Activated naive CD8-positive, alpha-beta T cell (primary cell): ENCODE measurements around the gene SLC35E1.

Source experiments
- H3K27ac Mint-ChIP-seq: one replicate; pipeline ENCODE4 v1.8.0; 2021; ENCODE audit warnings: mixed read lengths
- H3K27me3 Mint-ChIP-seq: one replicate; pipeline ENCODE4 v1.8.0; 2021; ENCODE audit warnings: mixed read lengths
- H3K36me3 Mint-ChIP-seq: one replicate; pipeline ENCODE4 v1.8.0; 2021; ENCODE audit warnings: mixed read lengths
- H3K4me1 Mint-ChIP-seq: one replicate; pipeline ENCODE4 v1.8.0; 2021; ENCODE audit warnings: low read depth, mixed read lengths
- H3K4me3 Mint-ChIP-seq: one replicate; pipeline ENCODE4 v1.8.0; 2021; ENCODE audit warnings: mild to moderate bottlenecking, mixed read lengths
- H3K9me3 Mint-ChIP-seq: one replicate; pipeline ENCODE4 v1.8.0; 2021; ENCODE audit warnings: low read depth, mixed read lengths

The SLC35E1 gene

GRCh38 chr19:16577531-16577985 lies 5.3 kb upstream of the SLC35E1 start:
- H3K36me3 Mint-ChIP-seq = no peaks in the 10 kb centered on the region
- H3K27me3 Mint-ChIP-seq = no peaks in the 10 kb centered on the region
- no peak overlapping the region for H3K27ac Mint-ChIP-seq
- no peak overlapping the region for H3K4me3 Mint-ChIP-seq
- H3K4me1 Mint-ChIP-seq = peaks cover 50% of the 10 kb centered on the region
- H3K9me3 Mint-ChIP-seq = no peaks in the 10 kb centered on the region

- no peaks in the 10 kb centered on the region for H3K9me3 Mint-ChIP-seq
- H3K4me3 Mint-ChIP-seq = no peak overlapping the region
- no peaks in the 10 kb centered on the region for H3K36me3 Mint-ChIP-seq
- H3K27me3 Mint-ChIP-seq = no peaks in the 10 kb centered on the region
- no peak overlapping the region for H3K27ac Mint-ChIP-seq
- H3K4me1 Mint-ChIP-seq = peaks cover 48% of the 10 kb centered on the region
These were observed 4.7 kb upstream of the SLC35E1 start for GRCh38 chr19:16576690-16577530.

- H3K36me3 Mint-ChIP-seq = no peaks in the 10 kb centered on the region
- H3K9me3 Mint-ChIP-seq = no peaks in the 10 kb centered on the region
- H3K4me1 Mint-ChIP-seq = peaks cover 46% of the 10 kb centered on the region
- no peak overlapping the region for H3K4me3 Mint-ChIP-seq
- H3K27me3 Mint-ChIP-seq = no peaks in the 10 kb centered on the region
- H3K27ac Mint-ChIP-seq = peak overlapping the region; percentile 6
These were observed 3.9 kb upstream of the SLC35E1 start for GRCh38 chr19:16575861-16576689.

- peak overlapping the region; percentile 64 for H3K27ac Mint-ChIP-seq
- peaks cover 52% of the 10 kb centered on the region for H3K4me1 Mint-ChIP-seq
- H3K4me3 Mint-ChIP-seq = peak overlapping the region; percentile 98
- H3K27me3 Mint-ChIP-seq = no peaks in the 10 kb centered on the region
- H3K36me3 Mint-ChIP-seq = no peaks in the 10 kb centered on the region
- no peaks in the 10 kb centered on the region for H3K9me3 Mint-ChIP-seq
These were observed 3.1 kb upstream of the SLC35E1 start for GRCh38 chr19:16575282-16575681.

GRCh38 chr19:16573925-16574324 lies 1.7 kb upstream of the SLC35E1 start:
- H3K36me3 Mint-ChIP-seq = no peaks in the 10 kb centered on the region
- H3K27me3 Mint-ChIP-seq = no peaks in the 10 kb centered on the region
- no peaks in the 10 kb centered on the region for H3K9me3 Mint-ChIP-seq
- peaks cover 54% of the 10 kb centered on the region for H3K4me1 Mint-ChIP-seq
- peak overlapping the region; percentile 98 for H3K4me3 Mint-ChIP-seq
- H3K27ac Mint-ChIP-seq = peak overlapping the region; percentile 97

- peak overlapping the region; percentile 98 for H3K4me3 Mint-ChIP-seq
These were observed 1.1 kb upstream of the SLC35E1 start for GRCh38 chr19:16573296-16573695.

GRCh38 chr19:16571822-16572331 lies 338 bp downstream of the SLC35E1 start:
- no peaks in the 10 kb centered on the region for H3K9me3 Mint-ChIP-seq
- peak overlapping the region; percentile 89 for H3K4me3 Mint-ChIP-seq
- H3K36me3 Mint-ChIP-seq = peaks cover under 1% of the 10 kb centered on the region
- peaks cover 52% of the 10 kb centered on the region for H3K4me1 Mint-ChIP-seq
- H3K27ac Mint-ChIP-seq = peak overlapping the region; percentile 50
- H3K27me3 Mint-ChIP-seq = no peaks in the 10 kb centered on the region

More at GRCh38 chr19:16573296-16573695, 1.1 kb upstream of the SLC35E1 start:
- no peaks in the 10 kb centered on the region for H3K36me3 Mint-ChIP-seq
- no peaks in the 10 kb centered on the region for H3K27me3 Mint-ChIP-seq
- peaks cover 51% of the 10 kb centered on the region for H3K4me1 Mint-ChIP-seq
- peak overlapping the region; percentile 97 for H3K27ac Mint-ChIP-seq
- no peaks in the 10 kb centered on the region for H3K9me3 Mint-ChIP-seq

GRCh38 chr19:16571283-16571682 lies 932 bp downstream of the SLC35E1 start:
- Mint-ChIP-seq H3K4me3 (peak overlapping the region; percentile 89), H3K27me3 (no peaks in the 10 kb centered on the region), H3K36me3 (peaks cover 6% of the 10 kb centered on the region), H3K4me1 (peaks cover 56% of the 10 kb centered on the region), H3K9me3 (no peaks in the 10 kb centered on the region), H3K27ac (peak overlapping the region; percentile 50)

- H3K9me3 Mint-ChIP-seq = no peaks in the 10 kb centered on the region
- peaks cover 52% of the 10 kb centered on the region for H3K4me1 Mint-ChIP-seq
- no peaks in the 10 kb centered on the region for H3K27me3 Mint-ChIP-seq
- H3K36me3 Mint-ChIP-seq = peaks cover 8% of the 10 kb centered on the region
- H3K27ac Mint-ChIP-seq = no peak overlapping the region
- H3K4me3 Mint-ChIP-seq = peak overlapping the region; percentile 89
These were observed 2.5 kb downstream of the SLC35E1 start for GRCh38 chr19:16569609-16570320.

- H3K4me3 Mint-ChIP-seq = peak overlapping the region; percentile 82
- H3K27ac Mint-ChIP-seq = peak overlapping the region; percentile 93
- no peaks in the 10 kb centered on the region for H3K27me3 Mint-ChIP-seq
These were observed 5.5 kb downstream of the SLC35E1 start for GRCh38 chr19:16566702-16567101.

GRCh38 chr19:16566161-16566560 lies 6.1 kb downstream of the SLC35E1 start:
- H3K27me3 Mint-ChIP-seq = no peaks in the 10 kb centered on the region
- peaks cover 16% of the 10 kb centered on the region for H3K36me3 Mint-ChIP-seq
- no peaks in the 10 kb centered on the region for H3K9me3 Mint-ChIP-seq
- H3K4me3 Mint-ChIP-seq = peak overlapping the region; percentile 82
- peak overlapping the region; percentile 93 for H3K27ac Mint-ChIP-seq
- H3K4me1 Mint-ChIP-seq = peaks cover 36% of the 10 kb centered on the region

More at GRCh38 chr19:16566702-16567101, 5.5 kb downstream of the SLC35E1 start:
- H3K9me3 Mint-ChIP-seq = no peaks in the 10 kb centered on the region
- H3K36me3 Mint-ChIP-seq = peaks cover 16% of the 10 kb centered on the region
- H3K4me1 Mint-ChIP-seq = peaks cover 40% of the 10 kb centered on the region

GRCh38 chr19:16564842-16565241 lies 7.4 kb downstream of the SLC35E1 start:
- peak overlapping the region; percentile 75 for H3K27ac Mint-ChIP-seq
- H3K27me3 Mint-ChIP-seq = no peaks in the 10 kb centered on the region
- no peaks in the 10 kb centered on the region for H3K9me3 Mint-ChIP-seq
- H3K36me3 Mint-ChIP-seq = peaks cover 16% of the 10 kb centered on the region
- H3K4me1 Mint-ChIP-seq = peaks cover 25% of the 10 kb centered on the region
- peak overlapping the region; percentile 55 for H3K4me3 Mint-ChIP-seq

GRCh38 chr19:16562608-16563025 lies 9.6 kb downstream of the SLC35E1 start:
- Mint-ChIP-seq H3K9me3 (no peaks in the 10 kb centered on the region), H3K4me3 (no peak overlapping the region), H3K27me3 (no peaks in the 10 kb centered on the region), H3K36me3 (peaks cover 18% of the 10 kb centered on the region), H3K27ac (no peak overlapping the region), H3K4me1 (peaks cover 20% of the 10 kb centered on the region)

- Mint-ChIP-seq H3K27me3 (no peaks in the 10 kb centered on the region), H3K27ac (no peak overlapping the region), H3K4me3 (no peak overlapping the region), H3K9me3 (no peaks in the 10 kb centered on the region), H3K4me1 (peaks cover 13% of the 10 kb centered on the region), H3K36me3 (peaks cover 13% of the 10 kb centered on the region)
These were observed 10.8 kb downstream of the SLC35E1 start for GRCh38 chr19:16561382-16561781.
